Measurements from ENCODE around the gene SAMD14.

Gene SAMD14

DNA sequence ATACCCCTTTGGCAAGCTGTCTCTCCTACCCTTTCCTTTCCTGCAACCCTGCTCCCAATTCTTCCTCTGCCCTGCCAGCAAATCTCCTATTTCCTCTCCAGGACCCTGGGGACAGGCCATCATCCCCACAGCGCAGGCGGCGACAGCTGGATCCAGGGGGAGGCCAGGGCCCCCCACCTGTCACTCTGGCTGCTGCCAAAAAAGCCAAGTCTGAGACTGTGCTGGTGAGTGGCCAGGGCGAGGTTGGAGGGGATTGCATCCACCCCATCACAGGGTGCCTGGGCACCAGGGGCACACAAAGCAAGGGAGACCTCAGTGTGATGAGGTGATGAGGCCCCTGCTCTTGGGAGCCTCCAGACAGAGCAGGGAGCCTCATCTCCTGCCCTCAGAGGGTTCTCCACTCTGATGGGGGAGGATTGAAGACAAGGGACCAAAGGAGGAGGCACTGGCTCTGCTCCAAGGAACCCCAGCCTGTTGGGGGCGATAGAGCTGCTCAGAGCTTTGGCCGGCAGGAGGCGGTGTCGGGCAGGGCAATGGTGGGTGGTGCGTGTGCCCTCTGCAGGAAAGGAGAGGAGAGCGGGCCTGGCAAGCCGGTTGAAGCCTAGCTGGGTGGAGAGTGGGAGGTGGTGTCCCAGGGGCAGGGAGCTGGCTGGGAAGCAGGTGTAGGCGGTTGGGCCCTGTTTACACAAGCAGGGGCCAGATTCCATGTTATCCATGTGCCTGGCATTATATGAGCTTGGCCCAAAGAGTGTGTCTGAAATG lies 50.4 kb downstream of the SAMD14 start:
- DNase-seq = peak; percentile 44 to 45 (median 45)
- Histone ChIP-seq H3K4me3 (ENCODE audit: control insufficient read depth in 1 of 7, extremely low read depth in 1 of 7, insufficient read depth in 4 of 7, low read depth in 2 of 7, low read length in 6 of 7) (no peak overlapping the region), H3K27me3 (replicated peaks in 2 of 5; ENCODE audit: control insufficient read depth in 4 of 5, insufficient read depth in 5 of 5, low read length in 4 of 5) (peaks cover 0 to 17% (median 0%) of the 10 kb centered on the region in 5 experiments), H3K4me1 (ENCODE audit: control extremely low read depth in 1 of 4, control insufficient read depth in 4 of 4, insufficient read depth in 4 of 4, low read length in 3 of 4) (no peaks in the 10 kb centered on the region), H3K27ac (ENCODE audit: insufficient read depth in 1 of 2, low read depth in 1 of 2, low read length in 2 of 2, poor library complexity in 1 of 2, severe bottlenecking in 2 of 2) (no peak overlapping the region), H3K9me3 (ENCODE audit: control extremely low read depth in 1 of 5, control insufficient read depth in 4 of 5, insufficient read depth in 2 of 5, low read depth in 1 of 5, low read length in 4 of 5) (no peaks in the 10 kb centered on the region), H3K36me3 (ENCODE audit: control insufficient read depth in 4 of 4, insufficient read depth in 4 of 4, low read length in 3 of 4) (no peaks in the 10 kb centered on the region)
- CTCF ChIA-PET = interaction anchor here (0.7 to 3.6 kb wide), 6 partner anchors 8 to 78 kb away, joined by 3 to 11 read pairs (median 4); partner anchors contain the start of gene ITGA3
- POLR2A ChIA-PET = interaction anchor here (1.6 kb wide), 1 partner anchor 11 kb away, joined by 3 read pairs; no protein-coding TSS in a partner anchor
- 90% methylated on average over 10 of the region's 12 CpGs for WGBS (ENCODE audit: insufficient coverage)

DNA sequence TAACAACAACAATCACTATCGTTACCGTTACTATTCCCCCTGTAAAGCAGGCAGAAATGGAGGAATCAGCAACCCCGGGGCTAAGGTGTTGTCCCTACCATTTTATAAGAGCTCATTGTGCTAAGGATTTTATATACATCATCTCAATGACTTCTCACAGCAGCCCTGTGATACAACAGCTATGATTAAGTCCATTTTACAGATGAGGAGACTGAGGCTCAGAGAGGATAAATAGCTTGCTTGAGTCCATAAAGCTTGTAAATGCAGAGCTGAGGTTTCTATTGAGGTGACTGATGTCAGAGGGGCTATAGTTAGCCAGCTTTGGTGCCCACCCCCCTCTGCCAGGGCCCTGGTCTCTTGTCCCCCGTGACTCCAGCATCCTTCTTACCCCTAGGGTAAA lies 51.5 kb downstream of the SAMD14 start:
- Histone ChIP-seq H3K4me1 (ENCODE audit: control extremely low read depth in 1 of 4, control insufficient read depth in 4 of 4, insufficient read depth in 4 of 4, low read length in 3 of 4) (no peaks in the 10 kb centered on the region), H3K36me3 (ENCODE audit: control insufficient read depth in 4 of 4, insufficient read depth in 4 of 4, low read length in 3 of 4) (no peaks in the 10 kb centered on the region), H3K9me3 (ENCODE audit: control extremely low read depth in 1 of 5, control insufficient read depth in 4 of 5, insufficient read depth in 2 of 5, low read depth in 1 of 5, low read length in 4 of 5) (no peaks in the 10 kb centered on the region), H3K4me3 (ENCODE audit: control insufficient read depth in 1 of 7, extremely low read depth in 1 of 7, insufficient read depth in 4 of 7, low read depth in 2 of 7, low read length in 6 of 7) (no peak overlapping the region), H3K27me3 (replicated peaks in 2 of 5; ENCODE audit: control insufficient read depth in 4 of 5, insufficient read depth in 5 of 5, low read length in 4 of 5) (peaks cover 0 to 17% (median 0%) of the 10 kb centered on the region in 5 experiments), H3K27ac (ENCODE audit: insufficient read depth in 1 of 2, low read depth in 1 of 2, low read length in 2 of 2, poor library complexity in 1 of 2, severe bottlenecking in 2 of 2) (no peak overlapping the region)
- WGBS (ENCODE audit: insufficient coverage) = 100% methylated on average over 2 of the region's 4 CpGs
- DNase-seq = no peak
- POLR2A ChIA-PET = no interaction called here
- CTCF ChIA-PET = interaction anchor here (0.7 to 3.6 kb wide), 7 partner anchors 9 to 53 kb away, joined by 3 to 11 read pairs (median 4); no protein-coding TSS in a partner anchor

DNA sequence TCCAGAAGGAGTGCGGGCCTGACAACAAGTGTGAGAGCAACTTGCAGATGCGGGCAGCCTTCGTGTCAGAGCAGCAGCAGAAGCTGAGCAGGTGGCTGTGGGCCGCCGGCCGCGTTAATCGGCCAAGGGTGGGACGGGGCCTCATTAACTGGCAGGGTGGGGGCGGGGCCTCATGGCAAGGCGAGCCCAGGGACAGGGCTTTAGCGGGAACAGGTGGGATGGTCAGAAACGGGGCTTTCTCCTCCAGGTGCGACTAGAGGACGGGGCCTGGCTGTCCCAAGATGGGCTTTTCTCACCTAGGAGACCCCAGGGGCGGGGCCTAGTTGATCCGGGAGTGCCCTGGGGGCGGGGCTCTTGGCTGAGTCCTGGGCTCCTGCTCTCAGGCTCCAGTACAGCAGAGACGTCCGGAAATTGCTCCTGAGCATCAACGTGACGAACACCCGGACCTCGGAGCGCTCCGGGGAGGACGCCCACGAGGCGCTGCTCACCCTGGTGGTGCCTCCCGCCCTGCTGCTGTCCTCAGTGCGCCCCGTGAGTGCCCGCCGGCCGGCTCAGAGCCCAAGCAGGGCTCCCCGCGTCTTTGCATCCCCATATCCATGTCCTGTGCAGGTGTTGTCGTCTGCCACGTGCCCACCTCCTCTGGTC lies 53.2 kb downstream of the SAMD14 start:
- Histone ChIP-seq H3K36me3 (ENCODE audit: control insufficient read depth in 4 of 4, insufficient read depth in 4 of 4, low read length in 3 of 4) (peaks cover 0 to 2% (median 0%) of the 10 kb centered on the region in 4 experiments), H3K4me1 (ENCODE audit: control extremely low read depth in 1 of 4, control insufficient read depth in 4 of 4, insufficient read depth in 4 of 4, low read length in 3 of 4) (no peaks in the 10 kb centered on the region), H3K27ac (ENCODE audit: insufficient read depth in 1 of 2, low read depth in 1 of 2, low read length in 2 of 2, poor library complexity in 1 of 2, severe bottlenecking in 2 of 2) (no peak overlapping the region), H3K27me3 (replicated peaks in 2 of 5; ENCODE audit: control insufficient read depth in 4 of 5, insufficient read depth in 5 of 5, low read length in 4 of 5) (peaks cover 0 to 17% (median 0%) of the 10 kb centered on the region in 5 experiments), H3K9me3 (ENCODE audit: control extremely low read depth in 1 of 5, control insufficient read depth in 4 of 5, insufficient read depth in 2 of 5, low read depth in 1 of 5, low read length in 4 of 5) (no peaks in the 10 kb centered on the region), H3K4me3 (ENCODE audit: control insufficient read depth in 1 of 7, extremely low read depth in 1 of 7, insufficient read depth in 4 of 7, low read depth in 2 of 7, low read length in 6 of 7) (no peak overlapping the region)
- WGBS (ENCODE audit: insufficient coverage) = 89% methylated on average over 37 of the region's 39 CpGs
- CTCF ChIA-PET = interaction anchor here (1.5 to 3.6 kb wide), 3 partner anchors 10 to 51 kb away, joined by 4 to 11 read pairs (median 9); no protein-coding TSS in a partner anchor
- no peak for DNase-seq
- POLR2A ChIA-PET = no interaction called here

DNA sequence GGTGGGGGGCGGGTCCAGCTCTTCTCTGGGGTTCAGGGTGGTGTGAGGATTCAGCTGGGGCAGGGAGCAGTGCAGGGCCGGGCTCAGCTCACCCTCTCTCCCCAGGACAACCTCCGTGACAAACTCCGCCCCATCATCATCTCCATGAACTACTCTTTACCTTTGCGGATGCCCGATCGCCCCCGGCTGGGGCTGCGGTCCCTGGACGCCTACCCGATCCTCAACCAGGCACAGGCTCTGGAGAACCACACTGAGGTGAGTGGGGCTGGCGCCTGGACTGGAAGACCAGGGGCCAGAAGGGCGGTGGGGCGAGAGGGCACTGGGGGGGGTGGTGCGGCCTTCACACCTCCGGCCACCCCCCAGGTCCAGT lies 53.8 kb downstream of the SAMD14 start:
- 98% methylated on average over 15 of the region's 16 CpGs for WGBS (ENCODE audit: insufficient coverage)
- no peak overlapping the region for H3K27ac ChIP-seq (ENCODE audit: insufficient read depth in 1 of 2, low read depth in 1 of 2, low read length in 2 of 2, poor library complexity in 1 of 2, severe bottlenecking in 2 of 2)
- peaks cover 0 to 17% (median 0%) of the 10 kb centered on the region in 5 experiments for H3K27me3 ChIP-seq (replicated peaks in 2 of 5; ENCODE audit: control insufficient read depth in 4 of 5, insufficient read depth in 5 of 5, low read length in 4 of 5)
- peaks cover 0 to 2% (median 0%) of the 10 kb centered on the region in 4 experiments for H3K36me3 ChIP-seq (ENCODE audit: control insufficient read depth in 4 of 4, insufficient read depth in 4 of 4, low read length in 3 of 4)
- DNase-seq = no peak
- POLR2A ChIA-PET = no interaction called here
- CTCF ChIA-PET = interaction anchor here (1.1 kb wide), 1 partner anchor 21 kb away, joined by 3 read pairs; no protein-coding TSS in a partner anchor
- H3K4me1 ChIP-seq (ENCODE audit: control extremely low read depth in 1 of 4, control insufficient read depth in 4 of 4, insufficient read depth in 4 of 4, low read length in 3 of 4) = no peaks in the 10 kb centered on the region
- no peaks in the 10 kb centered on the region for H3K9me3 ChIP-seq (ENCODE audit: control extremely low read depth in 1 of 5, control insufficient read depth in 4 of 5, insufficient read depth in 2 of 5, low read depth in 1 of 5, low read length in 4 of 5)
- no peak overlapping the region for H3K4me3 ChIP-seq (ENCODE audit: control insufficient read depth in 1 of 7, extremely low read depth in 1 of 7, insufficient read depth in 4 of 7, low read depth in 2 of 7, low read length in 6 of 7)

DNA sequence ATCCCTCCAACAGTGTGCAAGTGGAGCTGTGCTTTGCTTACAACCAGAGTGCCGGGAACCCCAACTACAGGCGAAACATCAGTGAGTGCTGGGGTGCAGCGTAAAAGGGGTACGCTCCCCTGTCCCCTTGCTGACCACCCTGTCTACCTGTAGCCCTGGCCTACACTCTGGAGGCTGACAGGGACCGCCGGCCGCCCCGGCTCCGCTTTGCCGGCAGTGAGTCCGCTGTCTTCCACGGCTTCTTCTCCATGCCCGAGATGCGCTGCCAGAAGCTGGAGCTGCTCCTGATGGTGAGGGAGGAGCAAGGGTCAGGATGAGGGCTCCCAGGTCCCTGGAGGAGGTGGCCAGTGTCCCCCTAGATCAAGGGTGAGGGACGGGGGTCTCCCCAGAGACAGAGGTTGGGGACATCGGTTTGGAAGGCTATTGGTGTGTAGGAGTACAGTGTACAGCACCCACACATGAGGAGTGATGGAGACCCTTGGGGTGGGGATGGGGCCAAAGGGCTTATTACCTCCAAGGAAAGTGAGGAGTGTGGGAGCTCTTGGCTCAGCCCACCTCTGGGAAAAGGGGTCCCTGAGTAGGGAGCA lies 54.4 kb downstream of the SAMD14 start:
- Histone ChIP-seq H3K4me1 (ENCODE audit: control extremely low read depth in 1 of 4, control insufficient read depth in 4 of 4, insufficient read depth in 4 of 4, low read length in 3 of 4) (no peaks in the 10 kb centered on the region), H3K27ac (ENCODE audit: insufficient read depth in 1 of 2, low read depth in 1 of 2, low read length in 2 of 2, poor library complexity in 1 of 2, severe bottlenecking in 2 of 2) (no peak overlapping the region), H3K4me3 (ENCODE audit: control insufficient read depth in 1 of 7, extremely low read depth in 1 of 7, insufficient read depth in 4 of 7, low read depth in 2 of 7, low read length in 6 of 7) (no peak overlapping the region), H3K36me3 (ENCODE audit: control insufficient read depth in 4 of 4, insufficient read depth in 4 of 4, low read length in 3 of 4) (peaks cover 0 to 2% (median 0%) of the 10 kb centered on the region in 4 experiments), H3K27me3 (replicated peaks in 2 of 5; ENCODE audit: control insufficient read depth in 4 of 5, insufficient read depth in 5 of 5, low read length in 4 of 5) (peaks cover 0 to 17% (median 0%) of the 10 kb centered on the region in 5 experiments), H3K9me3 (ENCODE audit: control extremely low read depth in 1 of 5, control insufficient read depth in 4 of 5, insufficient read depth in 2 of 5, low read depth in 1 of 5, low read length in 4 of 5) (no peaks in the 10 kb centered on the region)
- WGBS (ENCODE audit: insufficient coverage) = 98% methylated on average over 8 of the region's 16 CpGs
- POLR2A ChIA-PET = no interaction called here
- DNase-seq = no peak
- CTCF ChIA-PET = interaction anchor here (1.1 kb wide), 2 partner anchors 20 to 49 kb away, joined by 3 read pairs; no protein-coding TSS in a partner anchor

DNA sequence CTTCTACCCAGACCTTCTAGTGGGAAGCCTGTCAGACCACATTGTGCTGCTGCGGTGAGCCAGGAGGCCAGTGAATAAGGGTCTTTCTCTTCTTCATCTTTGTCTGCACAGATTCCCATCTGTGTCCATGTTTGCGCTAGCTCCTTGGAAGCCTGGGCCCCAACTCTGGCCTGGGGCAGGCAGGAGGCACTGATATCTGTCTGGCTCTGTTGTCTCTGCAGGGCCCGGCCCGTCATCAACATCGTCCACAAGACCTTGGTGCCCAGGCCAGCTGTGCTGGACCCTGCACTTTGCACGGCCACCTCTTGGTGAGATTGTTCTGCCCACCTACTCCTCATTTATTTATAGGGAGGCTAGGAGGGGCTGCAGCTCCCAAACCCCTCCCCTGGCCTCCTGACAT lies 55.7 kb downstream of the SAMD14 start:
- H3K9me3 ChIP-seq (ENCODE audit: control extremely low read depth in 1 of 5, control insufficient read depth in 4 of 5, insufficient read depth in 2 of 5, low read depth in 1 of 5, low read length in 4 of 5) = no peaks in the 10 kb centered on the region
- H3K27ac ChIP-seq (ENCODE audit: insufficient read depth in 1 of 2, low read depth in 1 of 2, low read length in 2 of 2, poor library complexity in 1 of 2, severe bottlenecking in 2 of 2) = no peak overlapping the region
- H3K4me3 ChIP-seq (ENCODE audit: control insufficient read depth in 1 of 7, extremely low read depth in 1 of 7, insufficient read depth in 4 of 7, low read depth in 2 of 7, low read length in 6 of 7) = no peak overlapping the region
- peaks cover 0 to 2% (median 0%) of the 10 kb centered on the region in 4 experiments for H3K36me3 ChIP-seq (ENCODE audit: control insufficient read depth in 4 of 4, insufficient read depth in 4 of 4, low read length in 3 of 4)
- 97% methylated on average over 3 of the region's 6 CpGs for WGBS (ENCODE audit: insufficient coverage)
- H3K4me1 ChIP-seq (ENCODE audit: control extremely low read depth in 1 of 4, control insufficient read depth in 4 of 4, insufficient read depth in 4 of 4, low read length in 3 of 4) = no peaks in the 10 kb centered on the region
- POLR2A ChIA-PET = no interaction called here
- peaks cover 0 to 17% (median 0%) of the 10 kb centered on the region in 5 experiments for H3K27me3 ChIP-seq (replicated peaks in 2 of 5; ENCODE audit: control insufficient read depth in 4 of 5, insufficient read depth in 5 of 5, low read length in 4 of 5)
- CTCF ChIA-PET = interaction anchor here (0.8 to 2.4 kb wide), 4 partner anchors 8 to 21 kb away, joined by 3 to 5 read pairs (median 4); no protein-coding TSS in a partner anchor
- no peak for DNase-seq
